WTC11 (cell line): Measurements from ENCODE around the gene RIN1. TPM values are rescaled to one million over a fixed set of nuclear protein-coding genes. Genes with fewer than 3 reads are reported as not detected.

Experiments used
- ATAC-seq: fragments of 200-7000 bp; cut with Tn5 transposase; 2 replicates; pipeline ENCODE4 v1.10.0; 2021; ENCODE audit warnings: mild to moderate bottlenecking, moderate library complexity
- CTCF ChIA-PET: fragments of 300-600 bp; sonication (Branson Sonifier 250); formaldehyde crosslinking; loops from one replicate; lab custom pipeline; 2021; ENCODE audit warnings: antibody characterized with exemption; lab: Charles Lee
- POLR2A ChIA-PET: fragments of 350-600 bp; sonication (Branson Sonifier 250); formaldehyde crosslinking; loops from one replicate; lab custom pipeline; 2021; ENCODE audit warnings: antibody characterized with exemption; lab: Charles Lee
- DNase-seq: peaks from one replicate; pipeline ENCODE4 v3.0.0; 2021; ENCODE audit warnings: low spot score
- H3K27ac Mint-ChIP-seq: 2 replicates; pipeline ENCODE4 v1.8.0; 2021; ENCODE audit warnings: mixed read lengths
- H3K27me3 Mint-ChIP-seq: 2 replicates; pipeline ENCODE4 v1.8.0; 2021; ENCODE audit warnings: low read depth, mild to moderate bottlenecking, moderate library complexity, mixed read lengths
- H3K36me3 Mint-ChIP-seq: 2 replicates; pipeline ENCODE4 v1.8.0; 2021; ENCODE audit warnings: mixed read lengths
- H3K4me1 Mint-ChIP-seq: 2 replicates; pipeline ENCODE4 v1.8.0; 2022; ENCODE audit warnings: mixed read lengths
- H3K4me3 Mint-ChIP-seq: 2 replicates; pipeline ENCODE4 v1.8.0; 2021; ENCODE audit warnings: mild to moderate bottlenecking, moderate library complexity, mixed read lengths
- H3K9me3 Mint-ChIP-seq: 2 replicates; pipeline ENCODE4 v1.8.0; 2021; ENCODE audit warnings: mixed read lengths
- ATF1 ChIP-seq: sonication (generic); formaldehyde crosslinking; IDR thresholded peaks from 2 replicates; pipeline ENCODE4 v1.8.1; 2023; ENCODE audit warnings: mild to moderate bottlenecking, moderate library complexity, missing genetic modification reagents
- ATF2 ChIP-seq: sonication (generic); formaldehyde crosslinking; IDR thresholded peaks from 2 replicates; pipeline ENCODE4 v1.8.1; 2022; ENCODE audit warnings: low read depth, missing genetic modification reagents, borderline replicate concordance
- CTCF ChIP-seq: fragments of 200-600 bp; IDR thresholded peaks from 2 replicates; pipeline ENCODE4 v1.8.0; 2022; ENCODE audit warnings: antibody characterized with exemption
- E2F4 ChIP-seq: sonication (generic); formaldehyde crosslinking; IDR thresholded peaks from 2 replicates; pipeline ENCODE4 v1.8.1; 2022; ENCODE audit warnings: low read depth, mild to moderate bottlenecking, moderate library complexity, missing genetic modification reagents, borderline replicate concordance
- E2F5 ChIP-seq: sonication (generic); formaldehyde crosslinking; IDR thresholded peaks from 2 replicates; pipeline ENCODE4 v1.8.1; 2022; ENCODE audit warnings: mild to moderate bottlenecking, moderate library complexity, missing genetic modification reagents
- ERG ChIP-seq: fragments of 250-450 bp; sonication (Bioruptor Pico); IDR thresholded peaks from 2 replicates; pipeline ENCODE4 v1.8.0; 2021; ENCODE audit warnings: mild to moderate bottlenecking
- FOXP4 ChIP-seq: sonication (generic); formaldehyde crosslinking; IDR thresholded peaks from 2 replicates; pipeline ENCODE4 v1.8.0; 2022; ENCODE audit warnings: mild to moderate bottlenecking, missing genetic modification reagents
- IRF2 ChIP-seq: sonication (generic); formaldehyde crosslinking; IDR thresholded peaks from 2 replicates; pipeline ENCODE4 v1.8.0; 2022; ENCODE audit warnings: low read depth, missing genetic modification reagents, borderline replicate concordance
- MYBL2 ChIP-seq: sonication (generic); formaldehyde crosslinking; IDR thresholded peaks from 2 replicates; pipeline ENCODE4 v1.8.1; 2023; ENCODE audit warnings: mild to moderate bottlenecking, moderate library complexity, missing genetic modification reagents
- NR1H2 ChIP-seq: sonication (generic); formaldehyde crosslinking; IDR thresholded peaks from 2 replicates; pipeline ENCODE4 v1.9.0; 2021; ENCODE audit warnings: mild to moderate bottlenecking, moderate library complexity, missing genetic modification reagents
- NR3C1 ChIP-seq: sonication (generic); formaldehyde crosslinking; conservative IDR thresholded peaks from 2 replicates; pipeline ENCODE4 v1.8.1; 2023; ENCODE audit warnings: low read depth, mild to moderate bottlenecking, missing genetic modification reagents
- PRDM15 ChIP-seq: sonication (generic); formaldehyde crosslinking; IDR thresholded peaks from 2 replicates; pipeline ENCODE4 v1.8.0; 2022; ENCODE audit warnings: missing genetic modification reagents
- SP1 ChIP-seq: sonication (generic); formaldehyde crosslinking; conservative IDR thresholded peaks from 2 replicates; pipeline ENCODE4 v1.8.1; 2022; ENCODE audit warnings: missing genetic modification reagents
- ZBTB21 ChIP-seq: sonication (generic); formaldehyde crosslinking; IDR thresholded peaks from 2 replicates; pipeline ENCODE4 v1.8.1; 2023; ENCODE audit warnings: mild to moderate bottlenecking, missing genetic modification reagents, borderline replicate concordance
- ZNF232 ChIP-seq: sonication (generic); formaldehyde crosslinking; IDR thresholded peaks from 2 replicates; pipeline ENCODE4 v1.8.0; 2022; ENCODE audit warnings: mild to moderate bottlenecking, missing genetic modification reagents
- ZSCAN18 ChIP-seq: fragments of 250-450 bp; sonication (Bioruptor Pico); IDR thresholded peaks from 2 replicates; pipeline ENCODE4 v2.1.2; 2022; ENCODE audit warnings: mild to moderate bottlenecking, moderate library complexity
- total RNA-seq: library from RNA; stranded (reverse); gene quantifications from 3 replicates; pipeline ENCODE4 v1.2.3, GENCODE V29; 2021

RIN1 gene
- total RNA-seq, 1 experiment from 2014 or later = 5.0 TPM

GRCh38 chr11:66365711-66366619 is 29.7 kb upstream of the RIN1 start (continued):
- TF ChIP-seq PRDM15 (CRISPR knock-in tag) (no peak), NR1H2 (CRISPR knock-in tag) (no peak), E2F4 (no peak), SP1 (CRISPR knock-in tag) (0 out of 2 replicates have a peak, but pooled peaks have one; percentile 33)

- ChIA-PET CTCF (interaction anchor here (1.4 to 4.5 kb wide), 5 partner anchors 17 to 115 kb away, joined by 3 to 38 read pairs (median 8); partner anchors contain the start of genes B4GAT1, CD248 and DPP3), POLR2A (no interaction called here)
- no peak for ATAC-seq
- H3K36me3 Mint-ChIP-seq = peaks cover 48% of the 10 kb centered on the region
- H3K27ac Mint-ChIP-seq = no peak overlapping the region
- H3K4me1 Mint-ChIP-seq = peaks cover 11% of the 10 kb centered on the region
- TF ChIP-seq E2F5 (CRISPR knock-in tag) = no peak
- no peak for TF ChIP-seq ERG (CRISPR knock-in tag)
- no peak for TF ChIP-seq ATF1 (CRISPR knock-in tag)
- no peak for TF ChIP-seq CTCF
- no peak for TF ChIP-seq ZNF232 (CRISPR knock-in tag)
- TF ChIP-seq FOXP4 (CRISPR knock-in tag) = no peak
- no peak for TF ChIP-seq MYBL2 (CRISPR knock-in tag)
- TF ChIP-seq IRF2 (CRISPR knock-in tag) = no peak
- TF ChIP-seq ATF2 (CRISPR knock-in tag) = no peak
- no peak for TF ChIP-seq ZSCAN18 (CRISPR knock-in tag)
- TF ChIP-seq NR3C1 = no peak
- TF ChIP-seq ZBTB21 = no peak
- H3K9me3 Mint-ChIP-seq = no peaks in the 10 kb centered on the region
- H3K27me3 Mint-ChIP-seq = no peaks in the 10 kb centered on the region
- no peak for DNase-seq
- no peak overlapping the region for H3K4me3 Mint-ChIP-seq
Measured at GRCh38 chr11:66365166-66365565, 28.9 kb upstream of the RIN1 start.
